NCI-H345 (cell line): ENCODE results near the gene CPLX4.

Experiments used
- DNase-seq: peaks from one replicate; lab custom pipeline; 2025; lab: John Stamatoyannopoulos, UW

CPLX4 gene

DNA sequence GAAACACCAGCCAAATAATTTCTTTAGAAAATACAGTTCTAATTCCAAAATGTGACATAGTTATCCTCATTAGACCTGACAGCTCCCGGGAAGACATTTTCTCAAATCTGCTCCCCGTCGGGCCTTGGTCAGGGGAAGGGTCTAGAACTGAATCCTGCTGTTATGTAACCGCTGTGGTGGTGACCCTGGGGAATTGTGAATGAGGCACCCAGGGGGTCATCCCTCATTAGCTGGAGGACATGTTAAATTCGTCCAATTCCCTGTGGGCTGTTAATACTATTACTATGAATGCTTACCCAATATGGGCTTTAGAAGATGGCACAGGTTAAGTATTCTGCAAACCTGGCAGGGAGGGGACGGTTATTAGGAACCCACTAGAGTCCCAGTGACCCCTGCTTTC is 11.8 kb downstream of the CPLX4 start:
- no peak for DNase-seq

DNA sequence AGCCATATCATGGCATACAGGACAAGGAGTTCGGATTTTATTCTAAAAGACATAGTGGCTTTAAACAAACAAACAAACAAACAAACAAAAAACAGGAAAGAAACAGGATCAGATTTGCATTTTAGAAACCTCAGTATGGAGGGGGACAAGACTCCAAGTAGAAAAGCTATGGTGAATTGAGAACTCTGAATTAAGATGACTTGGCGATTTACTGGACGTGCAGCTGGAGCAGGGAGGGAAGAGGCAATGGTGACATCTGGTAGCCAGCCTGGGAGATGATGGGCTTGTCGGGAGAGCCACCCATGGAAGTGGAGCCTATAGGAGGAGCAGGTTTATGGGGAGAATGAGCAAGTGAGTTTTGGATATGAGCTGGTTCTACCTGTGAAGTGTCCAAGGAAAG is 13.2 kb downstream of the CPLX4 start:
- DNase-seq = no peak

GRCh38 chr18:59303656-59304195 is 14.7 kb downstream of the CPLX4 start:
- no peak for DNase-seq

- DNase-seq = no peak
Observed at GRCh38 chr18:59303006-59303405, 15.4 kb downstream of the CPLX4 start.

GRCh38 chr18:59301929-59302328 is 16.5 kb downstream of the CPLX4 start:
- no peak for DNase-seq

DNA sequence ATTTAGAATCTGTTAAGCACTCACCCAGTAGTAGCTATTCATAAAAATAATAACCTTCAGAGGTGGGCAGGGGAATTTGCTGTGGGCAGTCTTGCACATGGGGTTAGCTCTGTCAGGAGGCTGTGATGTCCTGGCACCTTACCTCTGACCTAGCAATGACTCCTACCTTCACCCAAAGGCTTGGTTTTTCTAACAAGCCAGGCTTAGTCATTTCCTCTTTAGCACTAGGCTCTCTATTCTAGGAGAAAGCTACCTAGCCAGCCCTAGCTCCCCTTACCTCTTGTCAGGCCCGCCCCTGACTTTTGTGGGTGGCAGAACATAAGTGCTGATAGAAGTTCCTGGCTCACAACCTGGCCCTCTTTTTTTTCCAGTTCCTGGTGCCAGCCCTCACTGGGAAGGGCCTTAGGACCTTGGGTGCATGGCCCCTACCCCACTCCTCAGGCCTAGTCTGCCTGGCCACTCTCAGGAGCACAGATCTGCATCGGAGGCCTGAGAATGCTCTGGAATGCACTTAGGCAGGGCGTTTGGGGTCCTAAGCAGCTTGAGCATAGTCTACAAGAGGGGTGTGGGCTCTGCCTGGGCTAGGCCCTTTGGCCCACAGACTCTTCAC is 17.7 kb downstream of the CPLX4 start:
- DNase-seq = no peak

GRCh38 chr18:59298871-59299270 is 19.6 kb downstream of the CPLX4 start:
- DNase-seq = no peak

- DNase-seq = no peak
Observed at GRCh38 chr18:59293317-59293716, 25.1 kb downstream of the CPLX4 start.

DNA sequence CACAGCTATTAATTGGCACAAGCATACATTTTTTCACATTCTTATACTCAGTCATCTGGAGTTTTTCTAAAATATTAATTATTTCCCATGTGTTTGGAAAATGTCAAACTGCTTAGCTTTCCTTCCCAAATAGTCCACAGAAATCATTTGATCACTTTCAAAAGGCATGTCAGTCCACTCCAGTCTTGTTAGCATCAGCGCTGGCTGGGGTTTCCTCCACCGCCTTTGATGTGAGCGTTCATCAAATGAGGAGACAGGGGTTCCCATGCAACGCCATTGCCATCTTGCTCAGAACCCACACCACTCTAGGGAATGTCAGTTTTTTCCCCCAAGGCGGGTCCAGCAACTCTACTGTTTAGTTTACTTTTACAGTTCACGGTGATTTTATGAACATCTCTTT is 32.1 kb downstream of the CPLX4 start:
- no peak for DNase-seq

GRCh38 chr18:59282341-59282740 is 36.1 kb downstream of the CPLX4 start:
- no peak for DNase-seq

GRCh38 chr18:59279722-59280121 is 38.7 kb downstream of the CPLX4 start:
- DNase-seq = no peak

- no peak for DNase-seq
Observed at GRCh38 chr18:59279193-59279592, 39.3 kb downstream of the CPLX4 start.

- DNase-seq = no peak
Observed at GRCh38 chr18:59278793-59279192, 39.7 kb downstream of the CPLX4 start.

- no peak for DNase-seq
Observed at GRCh38 chr18:59276047-59276446, 42.4 kb downstream of the CPLX4 start.

GRCh38 chr18:59275406-59275949 is 43.0 kb downstream of the CPLX4 start:
- DNase-seq = no peak

GRCh38 chr18:59274533-59274928 is 43.9 kb downstream of the CPLX4 start:
- no peak for DNase-seq

DNA sequence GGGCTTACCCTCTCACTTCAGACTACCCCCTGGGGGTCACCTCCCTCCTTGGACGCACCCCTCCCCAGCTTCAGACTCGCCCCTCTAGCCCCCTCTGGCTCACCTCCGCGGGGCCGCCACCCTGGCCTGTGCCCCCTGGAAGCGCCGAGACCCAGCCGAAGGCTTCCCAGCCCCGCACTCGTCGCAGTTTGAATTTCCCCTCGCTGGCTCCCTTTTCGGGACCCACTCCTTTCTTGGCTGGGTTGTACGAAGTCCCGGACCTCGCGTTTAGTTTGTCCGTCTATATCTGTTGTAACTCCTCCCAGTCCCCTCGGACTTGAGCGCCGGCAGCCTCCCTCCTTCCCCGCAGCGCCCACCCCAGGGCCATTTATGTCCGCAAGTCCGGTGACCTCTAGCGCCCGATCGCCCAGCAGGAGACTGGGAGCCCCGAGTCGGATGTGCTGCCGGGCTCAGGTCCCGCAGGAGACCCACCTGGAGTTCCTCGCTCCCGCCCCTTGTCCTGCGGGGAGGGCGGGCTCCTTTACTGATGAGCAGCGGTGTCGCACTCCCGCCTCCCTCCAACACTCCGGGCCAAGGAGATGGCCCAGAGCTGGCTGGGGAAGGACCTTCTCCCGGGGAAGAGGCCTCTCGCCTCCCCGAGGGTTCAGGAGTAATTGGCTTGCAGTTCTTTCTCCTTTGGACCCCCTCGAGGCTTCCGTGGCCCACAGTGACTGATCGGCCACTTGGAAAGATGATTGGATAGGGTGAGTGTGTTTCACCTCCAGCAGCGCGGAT is 44.5 kb downstream of the CPLX4 start:
- no peak for DNase-seq

- no peak for DNase-seq
Observed at GRCh38 chr18:59272891-59273758, 45.3 kb downstream of the CPLX4 start, which contains the start of gene RAX. RAX (minus strand) TSS chr18:59273454; CDS start chr18:59273206, 248 bp downstream.

GRCh38 chr18:59272221-59272888 is 46.1 kb downstream of the CPLX4 start:
- no peak for DNase-seq

- DNase-seq = no peak
Observed at GRCh38 chr18:59271606-59272220, 46.7 kb downstream of the CPLX4 start.

- no peak for DNase-seq
Observed at GRCh38 chr18:59270689-59271257, 47.7 kb downstream of the CPLX4 start.
